Mesenteric fat pad (tissue), 1 donor: ENCODE measurements around the gene S100A5. TPM values are rescaled to one million over a fixed set of nuclear protein-coding genes. Genes with fewer than 3 reads are reported as not detected.

Source experiments
- DNase-seq: peaks from one replicate; pipeline ENCODE4 v3.0.0-alpha.2; 2020; ENCODE audit warnings: low spot score
- total RNA-seq: library from RNA; stranded (reverse); fragmentation: NEBNext Ultra II Directional; extraction: Animal tissue kit (Norgen Biotek cat#: 25700); gene quantifications from one replicate; pipeline ENCODE4 v1.2.1, GENCODE V29; 2021
- donor health status: DM: yes; HTN: yes; CAD: no.

S100A5 gene
- total RNA-seq, 1 donor from 2014 or later, result not detected

DNA sequence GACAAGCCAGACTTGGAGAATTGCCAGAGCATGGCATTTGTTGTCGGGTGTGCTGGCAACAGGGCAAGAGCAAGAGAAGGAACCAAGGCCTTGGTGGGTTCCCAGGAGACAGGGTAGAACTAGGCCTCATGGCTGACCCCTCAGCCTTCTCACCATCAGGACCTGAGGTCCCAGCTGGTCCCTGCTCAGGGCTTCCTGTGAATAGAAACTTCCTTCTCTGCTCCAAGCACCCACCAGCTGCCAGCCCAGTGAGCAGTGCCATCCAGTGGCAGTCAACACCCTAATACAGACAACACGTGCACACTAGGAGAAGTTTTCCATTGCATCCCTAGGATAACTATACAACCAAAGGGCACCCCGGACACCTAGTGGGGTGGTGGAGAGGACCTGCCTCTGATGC, 27.7 kb downstream of the S100A5 start:
- DNase-seq, result no peak

- peak; percentile 93 for DNase-seq
These were observed 29.7 kb downstream of the S100A5 start for GRCh38 chr1:153510984-153511410.

GRCh38 chr1:153509729-153510354, 30.9 kb downstream of the S100A5 start:
- no peak for DNase-seq

DNA sequence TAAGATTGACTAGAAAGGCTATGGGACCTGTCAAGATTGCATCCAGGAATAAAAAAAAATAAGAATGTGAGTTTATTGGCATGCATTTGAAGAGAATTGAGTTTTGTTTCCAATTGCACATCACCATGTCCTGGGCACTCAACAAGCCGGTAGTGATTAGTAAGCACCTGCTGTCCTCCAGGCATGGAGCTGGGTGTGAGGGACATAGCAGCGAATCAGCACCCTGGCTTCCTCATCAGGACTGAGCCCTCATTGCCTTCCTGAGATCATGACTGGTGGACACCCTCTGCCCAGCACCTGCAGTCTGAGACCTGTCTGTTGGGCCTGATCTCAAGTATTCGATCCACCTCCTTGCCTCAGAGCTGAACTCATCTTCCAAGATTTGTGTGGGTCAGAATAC, 31.7 kb downstream of the S100A5 start:
- DNase-seq, result no peak

- no peak for DNase-seq
These were observed 32.7 kb downstream of the S100A5 start for GRCh38 chr1:153507926-153508583.

DNA sequence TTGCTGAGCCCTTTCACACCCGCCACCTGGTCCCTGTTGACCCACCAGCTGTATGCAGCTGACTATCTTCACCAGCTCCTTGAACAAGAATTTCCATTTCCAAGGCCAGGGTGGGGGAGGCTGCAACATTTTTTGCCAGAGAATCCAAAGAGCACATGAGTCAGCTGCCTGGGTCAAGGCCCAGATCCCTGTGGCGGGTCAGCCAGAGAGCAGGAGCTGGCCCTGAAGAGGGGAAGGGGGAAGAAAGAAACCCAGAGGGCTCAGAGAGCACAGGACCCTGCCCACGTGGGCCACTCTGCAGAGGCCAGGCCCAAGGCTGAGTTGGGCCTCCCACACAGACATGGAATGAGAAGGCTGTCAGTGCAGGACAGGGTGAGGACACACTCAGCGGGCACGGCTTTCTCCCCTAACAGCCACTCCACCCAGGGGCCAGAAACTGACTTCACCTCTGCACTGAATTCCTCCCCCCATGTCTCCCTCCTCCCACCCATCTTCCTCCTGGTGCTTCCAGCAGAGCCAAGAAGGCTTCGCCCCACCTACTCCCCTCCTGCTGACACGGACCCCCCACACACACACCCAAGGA, 33.8 kb downstream of the S100A5 start:
- DNase-seq, result no peak

- no peak for DNase-seq
These were observed 34.3 kb downstream of the S100A5 start for GRCh38 chr1:153506386-153506785.

GRCh38 chr1:153505576-153505975, 35.2 kb downstream of the S100A5 start:
- DNase-seq, result no peak

GRCh38 chr1:153503766-153504165, 37.0 kb downstream of the S100A5 start:
- DNase-seq, result no peak

DNA sequence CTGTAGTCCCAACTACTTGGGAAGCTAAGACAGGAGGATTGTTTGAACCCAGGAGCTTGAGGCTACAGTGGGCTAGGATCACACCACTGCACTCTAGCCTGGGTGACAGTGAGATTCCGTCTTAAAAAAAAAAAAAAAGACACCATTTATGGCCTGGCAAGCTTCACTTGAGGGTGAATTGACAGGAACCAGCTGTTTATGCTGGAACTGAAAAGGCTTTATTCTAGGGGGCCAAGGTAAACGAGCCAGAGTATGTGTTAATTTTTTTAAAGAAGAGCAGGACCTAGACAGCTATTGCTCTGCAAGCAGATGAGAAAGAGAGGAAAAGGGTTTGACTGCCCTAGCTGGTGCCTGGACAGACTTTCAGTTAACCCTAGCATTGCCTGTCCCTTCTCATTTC, 42.0 kb downstream of the S100A5 start:
- DNase-seq, result no peak

GRCh38 chr1:153495536-153495935, 45.2 kb downstream of the S100A5 start:
- DNase-seq, result no peak

- DNase-seq, result no peak
These were observed 45.7 kb downstream of the S100A5 start for GRCh38 chr1:153494976-153495535.

DNA sequence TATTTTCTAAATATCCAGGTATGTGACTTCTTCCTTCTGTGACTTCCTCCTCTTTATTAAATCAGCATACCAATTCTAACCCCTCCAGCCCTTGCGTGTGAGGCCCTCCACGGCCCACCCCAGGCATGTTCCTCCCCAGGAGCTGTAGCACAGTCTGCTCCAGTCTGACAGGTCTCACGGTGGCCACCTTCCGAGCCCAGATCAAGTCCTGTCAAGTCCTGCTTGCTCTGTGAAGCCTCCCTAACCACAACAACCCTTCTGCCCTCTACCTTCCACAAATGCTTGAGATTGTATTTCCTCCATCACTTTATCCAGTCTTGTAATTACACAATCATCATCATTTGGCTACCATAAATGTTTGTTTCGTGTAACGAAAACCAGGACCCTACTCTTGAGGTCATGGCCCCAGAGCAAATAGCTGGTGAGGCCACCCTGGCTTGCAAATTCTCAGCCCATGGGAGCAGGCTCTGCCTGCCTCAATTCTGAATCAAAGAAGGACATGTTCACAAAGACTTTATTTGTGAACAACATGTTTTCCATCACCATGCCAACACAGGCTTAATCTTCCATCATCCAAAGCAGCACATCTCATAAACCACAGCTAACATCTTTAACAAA, 47.3 kb downstream of the S100A5 start:
- no peak for DNase-seq

- DNase-seq, result no peak
These were observed 50.3 kb downstream of the S100A5 start for GRCh38 chr1:153490272-153491051.

GRCh38 chr1:153488731-153489130, 52.0 kb downstream of the S100A5 start:
- no peak for DNase-seq

DNA sequence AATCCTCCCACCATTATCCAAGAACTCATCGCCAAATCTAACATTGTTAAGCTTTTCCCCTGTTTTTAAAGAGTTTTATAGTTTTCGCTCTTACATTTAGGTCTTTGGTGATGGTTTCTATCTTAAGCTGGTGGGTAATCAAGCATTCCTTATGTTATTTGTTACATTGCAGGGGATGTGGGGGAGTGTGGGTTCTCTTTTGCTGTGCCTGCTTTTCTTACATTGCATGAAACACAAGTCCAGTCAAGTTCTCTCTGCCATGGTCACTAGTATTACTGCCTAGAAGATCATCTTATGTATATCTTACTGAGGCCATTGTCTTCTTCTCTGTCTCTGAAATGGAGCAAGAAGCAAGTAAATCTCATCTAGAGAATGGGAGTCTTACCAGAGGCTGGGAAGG, 53.0 kb downstream of the S100A5 start:
- DNase-seq, result no peak

Other genes starting within 250 kb of the S100A5 start
- not detected for gene PGLYRP3, start 228.0 kb downstream of the S100A5 start, total RNA-seq
- not detected for gene PGLYRP4, start 192.1 kb downstream of the S100A5 start, total RNA-seq
- gene S100A9, start 183.1 kb downstream of the S100A5 start, total RNA-seq, result 892 TPM
- 77.2 TPM for gene S100A12, start 165.3 kb downstream of the S100A5 start, total RNA-seq
- gene S100A8, start 149.9 kb downstream of the S100A5 start, total RNA-seq, result 674 TPM
- gene S100A7A, start 124.4 kb downstream of the S100A5 start, total RNA-seq, result not detected
- not detected for gene S100A7, start 80.3 kb downstream of the S100A5 start, total RNA-seq
- gene S100A6, start 4.9 kb downstream of the S100A5 start, total RNA-seq, result 1,184 TPM
- 512 TPM for gene S100A4, start 4.9 kb upstream of the S100A5 start, total RNA-seq
- 2.2 TPM for gene S100A3, start 8.3 kb upstream of the S100A5 start, total RNA-seq
- gene S100A2, start 24.9 kb upstream of the S100A5 start, total RNA-seq, result 0.58 TPM
- 107 TPM for gene S100A16, start 72.2 kb upstream of the S100A5 start, total RNA-seq
- gene S100A14, start 75.4 kb upstream of the S100A5 start, total RNA-seq, result 0.35 TPM
- gene S100A13, start 86.6 kb upstream of the S100A5 start, total RNA-seq, result 146 TPM
- 12.6 TPM for gene S100A1, start 87.5 kb upstream of the S100A5 start, total RNA-seq
- gene CHTOP, start 93.1 kb upstream of the S100A5 start, total RNA-seq, result 55.5 TPM
- gene SNAPIN, start 117.8 kb upstream of the S100A5 start, total RNA-seq, result 44.5 TPM
- 116 TPM for gene ILF2, start 130.1 kb upstream of the S100A5 start, total RNA-seq
- 156 TPM for gene NPR1, start 137.8 kb upstream of the S100A5 start, total RNA-seq
- 36.7 TPM for gene INTS3, start 187.1 kb upstream of the S100A5 start, total RNA-seq
- gene SLC27A3, start 234.5 kb upstream of the S100A5 start, total RNA-seq, result 87.4 TPM